HTR-8/SVneo (cell line): ENCODE measurements around the gene RFX3.
"Not testable (repeated sequence)": the region's sequence is repeated elsewhere in the genome, so short reads cannot be mapped to it uniquely, and the experiment has no call there.

Experiments used
- DNase-seq: peaks from one replicate; pipeline ENCODE4 v3.0.0; 2011; ENCODE audit warnings: low spot score, mixed read lengths; ENCODE audit not compliant: insufficient read length
- FAIRE-seq: peaks from 2 replicates; lab custom pipeline; 2011; peaks lifted over from hg19 to GRCh38; lab: Jason Lieb, UNC

Gene RFX3

GRCh38 chr9:3304388-3304787 lies 221.4 kb downstream of the RFX3 start:
- DNase-seq, FAIRE-seq: not testable (repeated sequence)

GRCh38 chr9:3299872-3300271 lies 225.9 kb downstream of the RFX3 start:
- FAIRE-seq (no peak), DNase-seq (no peak)

GRCh38 chr9:3296536-3296935 lies 229.3 kb downstream of the RFX3 start:
- no peak for DNase-seq
- FAIRE-seq: no peak

GRCh38 chr9:3292311-3292710 lies 233.5 kb downstream of the RFX3 start:
- FAIRE-seq: no peak
- no peak for DNase-seq

- FAIRE-seq: no peak
- no peak for DNase-seq
These were observed 235.5 kb downstream of the RFX3 start for GRCh38 chr9:3290231-3290840.

- DNase-seq (no peak), FAIRE-seq (no peak)
These were observed 237.1 kb downstream of the RFX3 start for GRCh38 chr9:3288686-3289085.

GRCh38 chr9:3285365-3286161 lies 240.2 kb downstream of the RFX3 start:
- no peak for FAIRE-seq
- peak; percentile 37 for DNase-seq

- no peak for DNase-seq
- no peak for FAIRE-seq
These were observed 243.4 kb downstream of the RFX3 start for GRCh38 chr9:3282365-3282764.

GRCh38 chr9:3281399-3281798 lies 244.4 kb downstream of the RFX3 start:
- no peak for FAIRE-seq
- no peak for DNase-seq

GRCh38 chr9:3277200-3277599 lies 248.6 kb downstream of the RFX3 start:
- DNase-seq (no peak), FAIRE-seq (no peak)

GRCh38 chr9:3271581-3271980 lies 254.2 kb downstream of the RFX3 start:
- FAIRE-seq: no peak
- no peak for DNase-seq

GRCh38 chr9:3271157-3271556 lies 254.6 kb downstream of the RFX3 start:
- no peak for DNase-seq
- FAIRE-seq: no peak

GRCh38 chr9:3268223-3268622 lies 257.6 kb downstream of the RFX3 start:
- FAIRE-seq (no peak), DNase-seq (no peak)

- FAIRE-seq: no peak
- no peak for DNase-seq
These were observed 262.1 kb downstream of the RFX3 start for GRCh38 chr9:3263698-3264097.

GRCh38 chr9:3262826-3263529 lies 262.8 kb downstream of the RFX3 start:
- no peak for DNase-seq
- FAIRE-seq: no peak

- DNase-seq: no peak
- FAIRE-seq: no peak
These were observed 264.3 kb downstream of the RFX3 start for GRCh38 chr9:3261484-3261883.

- DNase-seq: no peak
- no peak for FAIRE-seq
These were observed 269.1 kb downstream of the RFX3 start for GRCh38 chr9:3256571-3257330.

GRCh38 chr9:3251309-3251708 lies 274.5 kb downstream of the RFX3 start:
- DNase-seq (no peak), FAIRE-seq (no peak)

- FAIRE-seq (no peak), DNase-seq (no peak)
These were observed 275.1 kb downstream of the RFX3 start for GRCh38 chr9:3250741-3251140.

GRCh38 chr9:3247211-3247610 lies 278.6 kb downstream of the RFX3 start:
- FAIRE-seq (no peak), DNase-seq (no peak)

- no peak for FAIRE-seq
- no peak for DNase-seq
These were observed 279.6 kb downstream of the RFX3 start for GRCh38 chr9:3246241-3246640.
